ENCODE measurements around the gene PRMT1.

The PRMT1 gene

GRCh38 chr19:49664171-49665035, 12.7 kb upstream of the PRMT1 start:
- intact Hi-C loops (cut with DNase I; ENCODE audit: low total_unique reads) = no loop called here
- peak; percentile 88 to 95 for DNase-seq
- Histone ChIP-seq H3K9me3 (no peaks in the 10 kb centered on the region), H3K4me1 (peaks cover 0 to 32% (median 18%) of the 10 kb centered on the region in 4 donors), H3K4me3 (peak overlapping the region; percentile 77 to 78), H3K36me3 (peaks cover 21 to 38% (median 38%) of the 10 kb centered on the region in 3 donors), H3K27me3 (no peaks in the 10 kb centered on the region), H3K27ac (peak overlapping the region; percentile 91 to 93)
- TF ChIP-seq CTCF (IDR thresholded peaks at IDR 0.05) = peak; percentile 38 to 45

- DNase-seq = no peak
- Histone ChIP-seq H3K27ac (peak overlapping the region; percentile 91 to 93), H3K4me3 (peak overlapping the region; percentile 77 to 78), H3K9me3 (no peaks in the 10 kb centered on the region), H3K4me1 (peaks cover 0 to 32% (median 18%) of the 10 kb centered on the region in 4 donors), H3K36me3 (peaks cover 17 to 34% (median 32%) of the 10 kb centered on the region in 3 donors), H3K27me3 (no peaks in the 10 kb centered on the region)
- no peak for TF ChIP-seq CTCF (IDR thresholded peaks at IDR 0.05)
- intact Hi-C loops (cut with DNase I; ENCODE audit: low total_unique reads) = no loop called here
These were observed 12.1 kb upstream of the PRMT1 start for GRCh38 chr19:49665036-49665350.

- Histone ChIP-seq H3K27me3 (no peaks in the 10 kb centered on the region), H3K9me3 (no peaks in the 10 kb centered on the region), H3K4me3 (peak within 1 kb of the TSS; percentile 77 to 78), H3K27ac (peak within 1 kb of the TSS; percentile 91 to 93), H3K4me1 (peaks cover 0 to 32% (median 18%) of the 10 kb centered on the region in 4 donors), H3K36me3 (peaks cover 17 to 34% (median 27%) of the 10 kb centered on the region in 3 donors)
- TF ChIP-seq CTCF (IDR thresholded peaks at IDR 0.05) = no peak
- DNase-seq = peak; percentile 97 to 99
- intact Hi-C loops (cut with DNase I; ENCODE audit: low total_unique reads) = no loop called here
These were observed 11.5 kb upstream of the PRMT1 start, which contains the start of the genes BCL2L12 and IRF3 for GRCh38 chr19:49665351-49666119. BCL2L12 (plus strand) TSS chr19:49665933; CDS start chr19:49666693, 760 bp downstream. IRF3 (minus strand) TSS chr19:49665857; CDS start chr19:49664838, 1,019 bp downstream.

- DNase-seq = no peak
- Histone ChIP-seq H3K27me3 (no peaks in the 10 kb centered on the region), H3K27ac (peak overlapping the region; percentile 91 to 93), H3K4me3 (peak overlapping the region; percentile 77 to 78), H3K9me3 (no peaks in the 10 kb centered on the region), H3K36me3 (peaks cover 14 to 29% (median 21%) of the 10 kb centered on the region in 3 donors), H3K4me1 (peaks cover 0 to 32% (median 18%) of the 10 kb centered on the region in 4 donors)
- no peak for TF ChIP-seq CTCF (IDR thresholded peaks at IDR 0.05)
- intact Hi-C loops (cut with DNase I; ENCODE audit: low total_unique reads) = no loop called here
These were observed 11.0 kb upstream of the PRMT1 start for GRCh38 chr19:49666120-49666444.

GRCh38 chr19:49667473-49667872, 9.6 kb upstream of the PRMT1 start:
- Histone ChIP-seq H3K4me1 (peaks cover 0 to 38% (median 21%) of the 10 kb centered on the region in 4 donors), H3K27ac (no peak overlapping the region), H3K9me3 (no peaks in the 10 kb centered on the region), H3K4me3 (no peak overlapping the region), H3K27me3 (no peaks in the 10 kb centered on the region), H3K36me3 (peaks cover 3 to 15% (median 7%) of the 10 kb centered on the region in 3 donors)
- intact Hi-C loops (cut with DNase I; ENCODE audit: low total_unique reads) = no loop called here
- no peak for TF ChIP-seq CTCF (IDR thresholded peaks at IDR 0.05)
- no peak for DNase-seq
